HG03095 (cell line): ENCODE data around the gene IQCE.

Source experiments
- ATAC-seq: cut with Tn5 transposase; IDR thresholded peaks from one replicate; pipeline ENCODE4 v1.9.1; 2021; ENCODE audit warnings: moderate library complexity; ENCODE audit not compliant: unreplicated experiment

Gene IQCE

DNA sequence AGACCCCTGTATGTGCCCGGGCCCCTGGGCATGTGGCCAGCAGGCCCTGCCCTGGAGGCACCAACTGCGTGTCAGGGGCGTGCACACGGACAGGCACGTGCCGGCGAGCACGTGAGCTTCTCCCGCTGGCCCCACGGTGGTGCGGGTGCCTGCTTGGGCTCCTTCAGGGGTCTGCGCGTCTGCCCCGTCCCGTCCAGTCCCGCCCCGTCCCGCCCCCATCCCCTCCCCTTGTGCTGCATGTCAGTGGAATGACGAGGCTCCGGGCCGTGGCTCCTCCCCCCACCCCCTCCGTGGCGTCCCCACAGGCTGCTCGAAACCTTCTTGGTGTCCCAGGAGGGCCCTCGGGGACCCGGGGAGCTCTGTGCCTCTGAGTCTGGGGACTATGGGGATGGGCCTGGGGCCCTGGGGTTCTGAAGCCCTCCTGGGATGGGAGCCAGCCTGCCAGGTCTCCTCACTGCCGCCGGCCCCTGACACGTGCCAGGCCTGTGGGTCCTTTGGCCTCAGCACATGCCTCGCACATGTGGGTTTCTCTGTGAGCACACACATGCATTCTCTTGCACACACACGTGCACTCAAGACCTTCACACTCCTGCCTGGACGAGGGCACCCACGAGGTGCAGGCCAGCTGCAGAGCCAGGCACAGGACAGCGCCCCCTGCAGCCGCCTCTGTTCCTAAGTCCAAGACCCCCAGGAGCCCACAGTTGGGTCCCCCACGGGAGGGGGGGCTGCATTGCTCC, 101.7 kb downstream of the IQCE start:
- ATAC-seq, result no peak

DNA sequence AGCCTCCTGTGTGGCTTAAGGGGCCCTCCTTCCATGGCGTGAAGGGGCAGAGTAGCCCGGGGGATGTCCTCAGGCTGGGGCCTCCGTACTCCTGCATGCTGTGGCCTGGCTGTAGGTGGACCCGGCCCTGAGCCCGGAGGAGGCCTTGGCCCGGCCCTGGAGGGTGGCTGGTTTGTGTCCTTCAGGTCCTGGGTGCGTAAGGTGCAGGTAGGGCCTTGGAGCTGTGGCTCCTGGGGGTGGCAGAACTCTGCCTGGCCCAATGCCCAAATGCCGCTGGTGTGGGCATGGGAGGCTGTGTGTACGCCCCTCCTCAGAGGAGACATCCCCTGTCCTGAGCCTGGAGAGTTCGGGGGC, 102.3 kb downstream of the IQCE start:
- ATAC-seq, result no peak

DNA sequence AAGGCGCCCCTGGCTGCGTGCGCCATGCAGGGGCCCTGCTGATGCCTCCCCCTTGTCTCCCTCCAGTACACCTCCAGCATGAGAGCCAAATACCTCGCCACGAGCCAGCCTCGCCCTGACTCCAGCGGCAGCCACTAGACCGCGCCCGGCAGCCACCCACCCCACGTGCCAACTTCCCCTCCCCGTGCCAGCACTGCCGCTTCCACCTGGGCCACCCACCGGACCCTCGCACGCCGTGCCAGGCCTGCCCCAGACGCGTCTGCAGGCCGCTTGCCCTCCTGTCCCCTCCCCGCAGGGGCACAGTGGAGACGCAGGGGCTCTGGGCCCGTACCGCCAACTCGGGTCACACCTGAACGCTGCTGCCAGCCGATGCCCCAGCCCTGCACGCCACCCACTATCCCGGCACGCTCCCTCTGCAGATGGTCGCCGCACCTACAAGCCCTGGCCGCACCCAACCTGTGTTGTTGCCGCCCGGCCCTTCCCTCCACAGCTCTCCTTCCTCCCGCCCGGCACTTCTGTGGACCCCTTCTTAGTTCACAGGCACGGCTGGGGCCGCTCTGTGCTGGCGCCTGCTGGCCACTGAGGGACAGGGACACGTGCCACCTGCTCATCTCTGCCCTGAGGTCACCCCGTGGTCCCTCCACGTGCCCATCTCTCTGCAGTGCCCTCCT, 103.0 kb downstream of the IQCE start:
- ATAC-seq, result no peak

DNA sequence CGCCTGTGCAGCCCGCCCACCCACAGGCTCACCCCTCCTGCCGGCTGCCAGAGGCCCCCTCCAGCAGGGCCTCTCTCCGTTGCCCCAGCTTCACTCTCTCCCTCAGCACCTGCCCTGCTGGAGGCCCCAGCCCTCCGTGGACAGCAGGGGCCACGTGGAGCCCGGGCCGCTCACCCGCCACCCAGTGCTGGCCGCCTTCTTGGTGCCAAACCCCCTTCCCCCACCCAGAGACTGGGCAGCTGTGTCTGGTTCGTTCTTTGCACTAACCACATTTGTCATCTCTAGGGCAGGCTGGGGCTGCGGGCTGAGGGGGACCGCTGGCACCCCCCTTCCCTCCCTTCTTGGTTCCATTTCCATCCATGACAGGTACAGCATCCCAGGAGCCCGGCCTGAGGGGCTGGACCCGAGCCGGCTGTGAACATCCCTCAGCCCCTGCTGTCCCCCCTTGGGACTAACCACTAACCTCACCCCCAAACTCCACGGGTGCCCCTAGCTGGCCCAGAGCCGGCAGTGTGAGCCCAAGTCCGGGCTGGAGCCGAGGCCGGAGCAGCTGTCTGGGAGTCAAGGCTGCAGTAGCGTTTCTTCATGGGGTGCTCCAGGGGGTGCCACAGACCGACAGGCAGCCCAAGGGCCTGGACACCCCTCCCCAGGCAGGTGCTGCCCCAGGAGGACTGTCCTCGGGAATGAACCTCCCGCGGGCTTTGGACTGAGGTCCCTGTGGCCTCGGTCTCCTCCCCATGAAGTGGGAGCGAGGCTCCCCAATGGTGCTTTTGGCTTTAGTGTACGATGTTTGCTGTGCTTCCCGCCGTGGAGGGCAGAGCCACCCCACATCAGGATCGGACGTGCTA, 103.7 kb downstream of the IQCE start:
- no peak for ATAC-seq

DNA sequence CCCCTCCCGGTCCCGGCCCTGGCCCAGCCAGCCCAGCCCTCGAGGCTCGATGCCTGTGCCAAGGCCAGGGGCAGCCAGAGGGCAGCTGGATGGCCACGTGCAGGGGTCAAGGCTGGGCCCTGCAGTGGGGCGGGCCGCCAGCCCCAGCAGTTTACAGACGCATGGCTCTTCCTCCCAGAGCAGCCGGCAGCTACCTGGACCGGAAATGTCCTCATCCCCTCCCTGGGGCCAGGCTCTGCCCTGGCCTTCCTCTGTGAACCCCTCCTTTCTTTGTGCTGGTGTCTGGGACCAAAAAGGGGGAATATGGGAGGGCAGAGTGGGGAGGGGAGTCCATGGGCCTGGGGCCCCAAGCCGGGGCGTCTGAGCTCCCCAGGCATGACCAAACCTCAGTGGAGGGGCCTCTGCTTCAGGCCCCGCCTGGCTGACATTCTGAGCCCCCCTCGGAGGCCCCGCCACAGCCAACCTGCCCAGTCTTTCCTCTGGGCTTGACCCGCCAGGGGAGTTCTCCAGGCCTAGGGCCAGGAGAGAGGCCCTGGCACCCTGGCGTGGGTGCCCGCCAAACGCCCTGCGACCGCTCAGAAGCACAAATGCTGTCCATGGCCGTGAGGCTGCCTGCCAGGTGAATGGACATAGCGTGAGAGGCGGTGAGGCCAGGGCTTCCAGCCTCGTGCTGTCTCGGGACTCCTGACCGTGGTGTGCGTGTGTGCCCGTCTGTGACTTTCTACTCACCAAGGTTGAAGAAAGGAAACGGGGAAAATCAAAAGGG, 104.5 kb downstream of the IQCE start:
- no peak for ATAC-seq

DNA sequence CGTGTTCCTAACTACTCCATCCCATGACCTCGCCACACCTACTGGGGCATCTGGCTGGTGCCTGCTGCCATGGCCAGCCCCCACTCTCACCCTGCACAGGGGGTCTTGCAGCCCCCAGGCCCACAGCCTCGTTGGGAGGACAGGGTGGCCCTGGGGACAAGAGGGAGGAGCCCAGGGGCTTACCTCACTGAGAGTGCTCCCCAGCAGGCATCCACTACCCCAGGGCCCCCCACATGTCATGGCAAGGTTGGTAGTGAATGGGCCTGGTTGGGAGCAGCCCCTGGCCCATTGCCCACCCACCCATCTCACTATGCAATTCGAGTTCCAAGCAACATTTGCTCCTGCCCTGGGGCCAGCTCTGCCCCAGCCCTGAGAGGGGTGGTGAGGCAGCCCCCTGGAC, 105.2 kb downstream of the IQCE start:
- ATAC-seq, result no peak
